ENCODE measurements around the gene UNKL. TPM values are rescaled to one million over a fixed set of nuclear protein-coding genes. Genes with fewer than 3 reads are reported as not detected.
A peak's percentile ranks its signal among the peaks of the same experiment; 100 is the strongest.

Gene UNKL
- total and polyA plus RNA-seq, 10 donors, result 6.6 to 80.0 (median 44.4) TPM

DNA sequence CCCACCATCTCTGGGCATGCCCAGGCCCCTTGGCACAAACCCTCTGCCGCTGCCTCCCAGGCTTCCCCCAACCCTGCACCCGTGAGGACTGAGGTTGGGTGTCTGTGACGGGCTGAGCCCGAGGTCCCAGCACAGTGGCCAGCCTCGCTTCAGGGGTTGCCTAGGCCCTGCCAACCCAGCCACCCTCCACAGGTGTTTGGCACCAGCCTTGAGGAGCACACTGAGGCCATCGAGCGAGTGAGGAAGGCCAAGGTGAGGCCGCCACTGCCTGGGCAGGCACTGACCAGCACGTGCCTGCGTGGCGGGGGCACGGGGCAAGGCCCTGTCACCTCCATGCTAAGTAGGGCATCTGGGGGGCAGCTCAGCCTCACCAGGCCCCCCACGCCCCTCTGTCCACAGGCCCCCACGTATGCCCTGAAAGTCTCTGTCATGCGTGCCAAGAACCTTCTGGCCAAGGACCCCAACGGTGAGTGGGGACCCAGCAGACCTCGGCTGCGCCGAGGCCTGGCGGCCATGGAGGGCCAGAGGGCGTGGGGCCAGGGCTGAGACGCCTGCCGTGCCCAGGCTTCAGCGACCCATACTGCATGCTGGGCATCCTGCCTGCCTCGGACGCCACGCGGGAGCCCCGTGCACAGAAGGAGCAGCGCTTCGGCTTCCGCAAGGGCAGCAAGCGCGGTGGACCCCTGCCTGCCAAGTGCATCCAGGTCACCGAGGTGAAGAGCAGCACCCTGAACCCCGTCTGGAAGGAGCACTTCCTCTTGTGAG is 73.6 kb downstream of the UNKL start:
- H3K9me3 ChIP-seq, result no peaks in the 10 kb centered on the region
- H3K27me3 ChIP-seq (replicated peaks in 1 of 7), result peaks cover 0 to 27% (median 2%) of the 10 kb centered on the region in 7 donors
- H3K27ac ChIP-seq, result no peak overlapping the region
- TF ChIP-seq CTCF (IDR thresholded peaks at IDR 0.05 in 8 of 11, conservative IDR thresholded peaks at IDR 0.05 in 3 of 11) (no peak), POLR2AphosphoS5 (IDR thresholded peaks at IDR 0.05) (no peak), POLR2A (IDR thresholded peaks at IDR 0.05) (no peak)
- peaks cover 4 to 49% (median 29%) of the 10 kb centered on the region in 6 donors for H3K4me1 ChIP-seq
- no peaks in the 10 kb centered on the region for H3K36me3 ChIP-seq
- H3K4me3 ChIP-seq, result no peak overlapping the region
- intact Hi-C loops (cut with DNase I; ENCODE audit: low total_unique reads), result no loop called here
- 83 to 87% (median 86%) methylated on average over 19 to 36 of the region's 36 CpGs for WGBS, 5 donors
- DNase-seq, result no peak

DNA sequence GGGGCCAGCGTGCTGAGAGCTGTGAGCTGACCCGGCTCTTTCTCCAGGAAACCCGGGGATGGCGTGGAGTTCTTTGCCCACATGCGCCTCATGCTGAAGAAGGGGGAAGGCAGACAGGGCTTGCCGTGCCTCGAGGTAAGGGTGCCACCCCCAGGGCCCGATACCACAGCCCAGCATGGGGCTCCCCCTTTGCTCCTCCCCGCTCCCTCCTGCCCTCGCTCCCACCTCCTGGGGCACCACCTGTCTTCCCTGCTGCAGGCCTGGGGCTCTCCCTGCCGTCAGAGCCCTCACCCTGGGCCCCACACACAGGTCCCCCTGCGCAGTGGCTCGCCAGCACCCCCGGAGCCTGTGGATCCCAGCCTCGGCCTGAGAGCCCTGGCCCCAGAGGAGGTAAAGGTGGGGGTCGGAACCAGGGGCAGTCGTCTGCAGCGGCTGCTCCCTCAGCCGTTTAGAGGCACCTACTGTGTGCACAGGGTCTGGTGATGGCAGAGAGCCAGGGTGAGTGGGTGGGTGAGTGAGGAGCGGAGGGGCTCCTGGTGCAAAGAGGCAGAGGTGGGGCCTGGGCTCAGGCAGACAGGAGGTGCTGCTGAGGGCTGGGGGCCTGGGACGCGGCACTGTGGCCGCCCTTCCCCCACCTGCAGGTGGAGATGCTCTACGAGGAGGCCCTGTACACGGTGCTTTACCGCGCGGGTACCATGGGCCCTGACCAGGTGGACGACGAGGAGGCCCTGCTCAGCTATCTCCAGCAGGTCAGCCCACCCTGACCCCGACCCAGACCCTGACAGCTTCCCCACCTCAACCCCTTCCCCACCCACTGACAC is 75.4 kb downstream of the UNKL start:
- Histone ChIP-seq H3K27me3 (replicated peaks in 1 of 7) (peaks cover 2 to 46% (median 19%) of the 10 kb centered on the region in 7 donors), H3K36me3 (no peaks in the 10 kb centered on the region), H3K4me3 (no peak overlapping the region), H3K27ac (no peak overlapping the region), H3K9me3 (no peaks in the 10 kb centered on the region), H3K4me1 (peaks cover 8 to 64% (median 45%) of the 10 kb centered on the region in 6 donors)
- no peak for DNase-seq
- WGBS, 5 donors, result 67 to 79% (median 69%) methylated on average over 16 to 31 of the region's 31 CpGs
- intact Hi-C loops (cut with DNase I; ENCODE audit: low total_unique reads), result no loop called here
- TF ChIP-seq POLR2A (IDR thresholded peaks at IDR 0.05), result no peak
- TF ChIP-seq CTCF (IDR thresholded peaks at IDR 0.05 in 8 of 11, conservative IDR thresholded peaks at IDR 0.05 in 3 of 11), result no peak
- no peak for TF ChIP-seq POLR2AphosphoS5 (IDR thresholded peaks at IDR 0.05)

- H3K4me1 ChIP-seq, result peaks cover 13 to 64% (median 47%) of the 10 kb centered on the region in 6 donors
- no peaks in the 10 kb centered on the region for H3K36me3 ChIP-seq
- 51 to 68% (median 58%) methylated on average over 13 to 30 of the region's 30 CpGs; no CpG with 5 or more reads in 1 of the 5 donors for WGBS, 5 donors
- H3K9me3 ChIP-seq, result no peaks in the 10 kb centered on the region
- H3K27ac ChIP-seq, result no peak overlapping the region
- no peak overlapping the region for H3K4me3 ChIP-seq
- TF ChIP-seq POLR2A (IDR thresholded peaks at IDR 0.05), result no peak
- TF ChIP-seq POLR2AphosphoS5 (IDR thresholded peaks at IDR 0.05), result no peak
- TF ChIP-seq CTCF (IDR thresholded peaks at IDR 0.05 in 8 of 11, conservative IDR thresholded peaks at IDR 0.05 in 3 of 11), result peak in 7 of 11 experiments; percentile 12 to 56 (median 46)
- intact Hi-C loops (cut with DNase I; ENCODE audit: low total_unique reads), result no loop called here
- DNase-seq, result no peak
- peaks cover 7 to 54% (median 27%) of the 10 kb centered on the region in 7 donors for H3K27me3 ChIP-seq (replicated peaks in 1 of 7)
These were observed 76.3 kb downstream of the UNKL start for GRCh38 chr16:1338119-1338730.
